Keratinocyte (primary cell): Measurements from ENCODE around the gene BIN2. TPM values are rescaled to one million over a fixed set of nuclear protein-coding genes. Genes with fewer than 3 reads are reported as not detected.

ENCODE experiments used
- DNase-seq: peaks from one replicate; pipeline ENCODE4 v3.0.0-alpha.2; 2011; ENCODE audit warnings: low read depth, missing footprints, low spot score
- FAIRE-seq: peaks from 2 replicates; lab custom pipeline; 2011; peaks lifted over from hg19 to GRCh38; lab: Jason Lieb, UNC
- H2AFZ ChIP-seq: 2 replicates; pipeline ENCODE4 v1.6.0; 2012; ENCODE audit warnings: low read length, control low read depth, inconsistent platforms; ENCODE audit not compliant: control insufficient read depth
- H3K27ac ChIP-seq: 2 replicates; pipeline ENCODE4 v1.5.1; 2011; ENCODE audit warnings: low read length; ENCODE audit not compliant: control insufficient read depth, insufficient read depth
- H3K27me3 ChIP-seq: 3 replicates; pipeline ENCODE4 v1.6.0; 2011; ENCODE audit warnings: low read length; ENCODE audit not compliant: control insufficient read depth, insufficient read depth; ENCODE audit errors: extremely low read depth
- H3K36me3 ChIP-seq, 2 experiments: 2 replicates in 1 of 2; 3 replicates in 1 of 2; pipeline ENCODE4 v1.5.1; 2011; ENCODE audit warnings: low read length in 2 of 2, mild to moderate bottlenecking in 1 of 2; ENCODE audit not compliant: control insufficient read depth in 2 of 2, insufficient read depth in 2 of 2; ENCODE audit errors: extremely low read depth in 1 of 2
- H3K4me1 ChIP-seq: 3 replicates; pipeline ENCODE4 v1.5.1; 2011; ENCODE audit warnings: low read length; ENCODE audit not compliant: control insufficient read depth, insufficient read depth; ENCODE audit errors: extremely low read depth
- H3K4me2 ChIP-seq: 3 replicates; pipeline ENCODE4 v1.6.0; 2011; ENCODE audit warnings: low read depth, low read length; ENCODE audit not compliant: control insufficient read depth, insufficient read depth; ENCODE audit errors: extremely low read depth
- H3K4me3 ChIP-seq, 3 experiments: fragments of 200-600 bp in 1 of 3; sonication (generic) in 1 of 3; 2 replicates in 2 of 3; 3 replicates in 1 of 3; pipeline ENCODE4 v1.5.1; 2011 to 2016; ENCODE audit warnings: low read length in 3 of 3, mild to moderate bottlenecking in 3 of 3, control low read depth in 2 of 3, inconsistent platforms in 1 of 3, low read depth in 1 of 3, mixed read lengths in 1 of 3, mixed run types in 1 of 3, moderate library complexity in 1 of 3; ENCODE audit not compliant: control insufficient read depth in 2 of 3, insufficient read depth in 2 of 3; ENCODE audit errors: extremely low read depth in 1 of 3
- H3K79me2 ChIP-seq: 2 replicates; pipeline ENCODE4 v1.6.0; 2012; ENCODE audit warnings: low read length; ENCODE audit not compliant: control insufficient read depth, insufficient read depth
- H3K9ac ChIP-seq: 3 replicates; pipeline ENCODE4 v1.6.0; 2011; ENCODE audit warnings: low read length; ENCODE audit not compliant: control insufficient read depth, insufficient read depth; ENCODE audit errors: extremely low read depth
- H3K9me1 ChIP-seq: 3 replicates; pipeline ENCODE4 v1.6.0; 2011; ENCODE audit warnings: low read length; ENCODE audit not compliant: control insufficient read depth, insufficient read depth; ENCODE audit errors: extremely low read depth
- H3K9me3 ChIP-seq: 2 replicates; pipeline ENCODE4 v1.5.1; 2012; ENCODE audit warnings: low read depth, low read length; ENCODE audit not compliant: control insufficient read depth
- H4K20me1 ChIP-seq: 3 replicates; pipeline ENCODE4 v1.6.0; 2011; ENCODE audit warnings: low read length; ENCODE audit not compliant: control insufficient read depth, insufficient read depth; ENCODE audit errors: extremely low read depth
- EZH2 ChIP-seq: IDR thresholded peaks from one replicate; pipeline ENCODE4 v1.6.1; 2012; ENCODE audit warnings: inconsistent platforms, mild to moderate bottlenecking, low read length, moderate library complexity
- dilution Hi-C: fragments of 300-500 bp; cut with MboI; formaldehyde crosslinking; loops from one replicate; pipeline ENCODE4 v1.7.0; 2020; ENCODE audit warnings: low sequenced_read_pairs; ENCODE audit not compliant: extremely low pct_ligation_motif_present
- polyA plus RNA-seq, 5 experiments: library from polyadenylated mRNA; depleted of rRNA in 3 of 5; stranded (reverse) in 3 of 5; stranded (forward) in 1 of 5; unstranded in 1 of 5; fragments of >200 nt; gene quantifications; 1 replicate in 1 of 5; 2 replicates in 3 of 5; 3 replicates in 1 of 5; pipeline versions ENCODE4 v1.2.1 to v1.2.3, GENCODE V29; 2011 to 2012; ENCODE audit warnings: missing spikeins in 2 of 5, low read depth in 1 of 5, low replicate concordance in 1 of 5
- TF ChIP-seq, protein P1 (sequence below), 3 experiments: IDR thresholded peaks in 1 of 3; conservative IDR thresholded peaks in 1 of 3; optimal IDR thresholded peaks in 1 of 3; 2 replicates in 2 of 3; 3 replicates in 1 of 3; pipeline versions ENCODE3 to v1.5.1; 2011; ENCODE audit warnings: low read length in 3 of 3, mild to moderate bottlenecking in 3 of 3, moderate library complexity in 2 of 3, control low read depth in 1 of 3, inconsistent platforms in 1 of 3; ENCODE audit not compliant: insufficient read depth in 2 of 3; ENCODE audit errors: extremely low read depth in 1 of 3

Gene BIN2
- polyA plus RNA-seq, 1 donor (not counting 4 experiments of a cell fraction or from before 2014, with no cell fraction given): not detected

DNA sequence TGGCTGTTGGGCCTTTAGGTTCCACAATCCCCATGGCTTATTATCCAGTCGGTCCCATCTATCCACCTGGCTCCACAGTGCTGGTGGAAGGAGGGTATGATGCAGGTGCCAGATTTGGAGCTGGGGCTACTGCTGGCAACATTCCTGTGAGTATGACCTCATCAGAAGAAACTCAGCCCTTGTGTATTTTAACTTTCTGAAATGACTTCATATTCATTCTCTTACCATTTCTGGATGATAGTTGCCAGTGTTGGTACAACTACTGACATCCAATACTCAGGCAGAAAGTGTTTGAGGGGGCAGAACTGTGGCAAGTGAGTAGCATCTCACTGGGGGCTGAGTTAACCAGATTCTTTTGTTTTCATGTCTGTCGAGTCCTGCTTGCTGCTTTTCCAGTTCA lies 83.0 kb downstream of the BIN2 start:
- Histone ChIP-seq H3K4me2 (no peak overlapping the region), H3K9ac (no peak overlapping the region), H3K4me1 (peaks cover 20% of the 10 kb centered on the region), H3K27me3 (no peaks in the 10 kb centered on the region), H3K27ac (no peak overlapping the region), H3K79me2 (peaks cover 23% of the 10 kb centered on the region), H3K4me3 (no peak overlapping the region), H3K9me1 (peaks cover 4% of the 10 kb centered on the region), H4K20me1 (peaks cover 6% of the 10 kb centered on the region), H3K9me3 (no peaks in the 10 kb centered on the region), H2AFZ (no peak overlapping the region), H3K36me3 (peaks cover 24 to 45% of the 10 kb centered on the region in 2 experiments)
- dilution Hi-C loops: no loop called here
- DNase-seq (no peak), FAIRE-seq (no peak)
- TF ChIP-seq EZH2: no peak
- TF ChIP-seq, protein P1, sequence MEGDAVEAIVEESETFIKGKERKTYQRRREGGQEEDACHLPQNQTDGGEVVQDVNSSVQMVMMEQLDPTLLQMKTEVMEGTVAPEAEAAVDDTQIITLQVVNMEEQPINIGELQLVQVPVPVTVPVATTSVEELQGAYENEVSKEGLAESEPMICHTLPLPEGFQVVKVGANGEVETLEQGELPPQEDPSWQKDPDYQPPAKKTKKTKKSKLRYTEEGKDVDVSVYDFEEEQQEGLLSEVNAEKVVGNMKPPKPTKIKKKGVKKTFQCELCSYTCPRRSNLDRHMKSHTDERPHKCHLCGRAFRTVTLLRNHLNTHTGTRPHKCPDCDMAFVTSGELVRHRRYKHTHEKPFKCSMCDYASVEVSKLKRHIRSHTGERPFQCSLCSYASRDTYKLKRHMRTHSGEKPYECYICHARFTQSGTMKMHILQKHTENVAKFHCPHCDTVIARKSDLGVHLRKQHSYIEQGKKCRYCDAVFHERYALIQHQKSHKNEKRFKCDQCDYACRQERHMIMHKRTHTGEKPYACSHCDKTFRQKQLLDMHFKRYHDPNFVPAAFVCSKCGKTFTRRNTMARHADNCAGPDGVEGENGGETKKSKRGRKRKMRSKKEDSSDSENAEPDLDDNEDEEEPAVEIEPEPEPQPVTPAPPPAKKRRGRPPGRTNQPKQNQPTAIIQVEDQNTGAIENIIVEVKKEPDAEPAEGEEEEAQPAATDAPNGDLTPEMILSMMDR (optimal IDR thresholded peaks at IDR 0.05 in 1 of 3, IDR thresholded peaks at IDR 0.05 in 1 of 3, conservative IDR thresholded peaks at IDR 0.05 in 1 of 3; ENCODE audit: extremely low read depth in 1 of 3, insufficient read depth in 2 of 3, low read length in 3 of 3): no peak

GRCh38 chr12:51238510-51239334 lies 85.3 kb downstream of the BIN2 start, which contains the start of gene DAZAP2:
DAZAP2 (plus strand) TSS chr12:51238826; CDS start chr12:51238908, 82 bp downstream.
- Histone ChIP-seq H3K9me1 (peaks cover 4% of the 10 kb centered on the region), H3K4me3 (peak within 1 kb of the TSS; percentile 95 to 99 (median 99)), H3K4me2 (peak within 1 kb of the TSS; percentile 99), H3K27me3 (no peaks in the 10 kb centered on the region), H3K4me1 (peaks cover 20% of the 10 kb centered on the region), H3K9me3 (no peaks in the 10 kb centered on the region), H3K36me3 (peaks cover 14 to 33% of the 10 kb centered on the region in 2 experiments), H3K27ac (peak within 1 kb of the TSS; percentile 100), H2AFZ (peak within 1 kb of the TSS; percentile 97), H4K20me1 (peaks cover 6% of the 10 kb centered on the region), H3K9ac (peak within 1 kb of the TSS; percentile 100), H3K79me2 (peaks cover 23% of the 10 kb centered on the region)
- TF ChIP-seq EZH2: no peak
- TF ChIP-seq, protein P1 (optimal IDR thresholded peaks at IDR 0.05 in 1 of 3, IDR thresholded peaks at IDR 0.05 in 1 of 3, conservative IDR thresholded peaks at IDR 0.05 in 1 of 3; ENCODE audit: extremely low read depth in 1 of 3, insufficient read depth in 2 of 3, low read length in 3 of 3): peak in 1 of 3 experiments; percentile 7
- FAIRE-seq (peak; percentile 20), DNase-seq (peak; percentile 62)
- dilution Hi-C loops: no loop called here
